Stimulated activated CD8-positive, alpha-beta memory T cell treated with anti-CD3 and anti-CD28 coated beads, Interleukin-4, amount 100 ng/mL, for 24 hours (primary cell): ENCODE data around the gene LPP.

Source experiments
- DNase-seq: peaks from one replicate; pipeline ENCODE4 v3.0.0-alpha.2; 2020; ENCODE audit warnings: low read depth

Gene LPP

DNA sequence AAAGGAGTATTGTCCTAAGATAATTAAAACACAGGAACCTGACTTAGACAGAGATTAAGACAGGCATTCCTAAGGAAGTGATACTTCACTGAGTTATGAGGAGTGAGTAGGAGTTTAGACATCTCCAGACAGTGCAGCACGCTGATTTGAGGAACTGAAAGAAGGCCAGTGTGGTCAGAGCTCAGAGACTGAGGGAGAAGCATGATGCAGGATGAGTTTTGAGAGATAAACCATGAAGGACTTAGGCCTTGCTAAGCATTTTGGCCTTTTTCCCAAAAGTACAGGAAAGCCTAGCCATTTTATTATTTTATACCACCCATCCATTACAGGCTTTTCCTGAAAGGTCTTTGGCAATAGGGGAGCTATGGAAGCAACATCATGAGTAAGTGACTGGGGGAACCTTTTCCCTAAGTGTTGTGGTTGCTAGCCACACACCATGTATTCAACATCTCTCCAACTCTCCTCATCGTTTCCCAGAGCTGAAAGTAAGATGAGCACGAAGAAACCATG lies 642.2 kb downstream of the LPP start:
- DNase-seq: no peak

DNA sequence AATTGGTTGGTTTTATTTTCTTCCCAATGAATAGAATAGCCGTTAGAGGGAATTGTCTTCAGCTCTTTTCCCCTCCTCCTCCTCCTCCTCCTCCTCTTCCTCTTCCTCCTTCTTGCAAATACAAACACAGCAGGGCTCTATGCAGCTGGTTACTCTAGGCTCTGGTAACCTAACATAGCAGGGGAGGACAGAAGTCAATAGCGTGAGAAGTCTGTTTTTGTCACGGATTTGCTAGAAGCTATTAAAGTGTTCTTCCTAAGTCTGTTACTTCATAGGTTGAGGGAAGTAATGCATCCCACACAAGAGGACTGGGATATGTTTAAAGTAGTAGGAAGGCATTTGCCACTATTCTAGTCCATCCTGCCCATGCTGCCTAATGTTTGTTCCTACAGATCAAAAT lies 643.1 kb downstream of the LPP start:
- no peak for DNase-seq

DNA sequence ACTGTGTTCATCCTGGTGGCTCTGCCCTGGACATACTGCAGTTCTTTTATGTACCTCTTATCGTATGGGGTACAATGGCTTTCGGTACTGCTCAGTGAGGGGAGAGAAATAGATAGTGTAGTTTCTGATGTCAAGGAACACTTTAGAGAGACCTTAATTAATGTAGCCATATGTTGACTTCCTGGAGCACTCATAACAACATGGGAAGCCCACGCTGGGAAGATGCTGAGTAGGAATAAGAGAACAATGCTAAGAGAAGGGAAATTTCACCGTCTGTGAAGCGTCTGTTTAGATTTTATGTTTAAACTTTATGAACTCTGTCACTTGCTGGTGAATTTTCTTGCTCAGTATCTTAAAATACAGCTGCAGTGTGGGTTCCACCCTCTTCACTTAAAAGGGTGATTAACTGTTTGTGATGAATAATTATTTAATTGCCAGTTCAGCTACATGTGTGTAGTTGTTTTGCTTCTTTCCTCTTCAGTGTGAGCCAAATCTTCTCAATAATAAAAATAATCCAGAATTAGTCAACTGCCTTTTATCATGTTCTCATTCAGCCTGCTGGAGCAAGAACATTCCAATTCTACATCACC lies 644.7 kb downstream of the LPP start:
- DNase-seq: no peak

DNA sequence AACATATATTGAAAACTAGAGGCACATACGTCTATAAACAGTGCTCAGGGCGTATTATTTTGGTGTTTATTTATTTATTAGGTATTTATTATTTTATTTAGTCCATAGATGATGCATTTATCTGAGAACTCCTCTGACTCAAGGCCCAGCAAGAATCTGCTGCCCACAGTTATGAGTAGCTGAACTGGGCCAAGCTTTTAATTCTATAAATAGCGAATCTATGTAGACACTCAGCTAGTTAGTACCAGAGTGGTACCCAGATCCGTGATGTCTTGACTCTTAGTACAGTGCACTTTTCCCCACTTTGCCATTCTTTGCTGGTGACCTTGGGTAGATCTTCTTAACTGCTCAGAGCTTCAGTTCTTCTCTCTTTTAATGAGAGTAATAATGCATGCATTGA lies 647.4 kb downstream of the LPP start:
- no peak for DNase-seq

DNA sequence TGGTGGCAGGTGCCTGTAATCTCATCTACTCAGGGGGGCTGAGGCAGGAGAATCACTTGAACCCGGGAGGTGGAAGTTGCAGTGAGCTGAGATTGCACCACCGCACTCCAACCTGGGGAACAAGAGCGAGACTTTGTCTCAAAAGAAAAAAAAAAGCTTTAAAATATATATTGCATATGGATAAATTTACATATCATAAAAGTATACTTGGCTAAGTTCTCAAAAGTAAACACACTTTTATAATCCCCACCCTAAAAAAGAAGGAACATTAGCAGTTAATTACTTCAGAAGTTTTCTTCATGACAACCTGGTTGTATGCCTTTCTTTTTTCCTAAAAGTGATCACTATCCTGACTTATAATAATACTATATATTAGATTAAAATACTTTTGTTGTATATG lies 648.7 kb downstream of the LPP start:
- no peak for DNase-seq

DNA sequence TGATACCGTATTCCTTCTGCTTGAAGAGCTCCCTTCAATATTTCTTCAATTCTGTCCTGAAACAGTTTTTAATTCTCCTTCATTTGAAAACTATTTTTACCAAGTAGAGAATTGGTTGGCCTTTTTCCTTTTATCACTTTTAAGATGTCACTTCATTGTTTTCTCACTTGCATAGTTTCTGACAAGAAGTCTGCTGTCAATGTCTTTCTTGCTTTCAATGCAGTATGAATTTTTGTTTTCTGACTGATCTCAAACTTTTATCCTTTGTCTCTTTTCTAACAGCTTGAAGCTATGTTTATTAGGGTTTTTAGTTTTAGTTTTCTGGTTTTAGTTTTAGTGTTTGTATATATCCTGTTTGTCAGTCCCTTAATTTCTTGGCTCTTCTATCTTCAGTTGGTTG lies 653.0 kb downstream of the LPP start:
- no peak for DNase-seq

DNA sequence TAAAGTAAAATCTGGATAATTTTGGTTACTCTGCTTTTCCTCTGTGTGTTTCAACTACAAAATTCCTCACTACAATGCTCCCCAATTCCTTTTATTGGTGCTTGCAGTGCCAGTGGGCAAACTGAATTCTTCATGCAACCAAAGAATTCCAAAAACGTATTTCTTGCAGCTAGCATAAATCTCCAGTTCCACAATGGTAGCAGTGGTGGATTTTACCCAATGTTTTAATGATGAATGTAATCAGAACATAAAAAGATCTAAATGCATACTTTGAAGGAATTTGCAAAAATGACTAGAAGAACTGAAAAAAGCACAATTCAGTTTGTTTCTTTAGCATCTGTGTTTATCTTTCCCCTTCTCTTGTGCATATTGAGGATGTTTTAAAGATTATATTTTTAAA lies 658.2 kb downstream of the LPP start:
- no peak for DNase-seq

DNA sequence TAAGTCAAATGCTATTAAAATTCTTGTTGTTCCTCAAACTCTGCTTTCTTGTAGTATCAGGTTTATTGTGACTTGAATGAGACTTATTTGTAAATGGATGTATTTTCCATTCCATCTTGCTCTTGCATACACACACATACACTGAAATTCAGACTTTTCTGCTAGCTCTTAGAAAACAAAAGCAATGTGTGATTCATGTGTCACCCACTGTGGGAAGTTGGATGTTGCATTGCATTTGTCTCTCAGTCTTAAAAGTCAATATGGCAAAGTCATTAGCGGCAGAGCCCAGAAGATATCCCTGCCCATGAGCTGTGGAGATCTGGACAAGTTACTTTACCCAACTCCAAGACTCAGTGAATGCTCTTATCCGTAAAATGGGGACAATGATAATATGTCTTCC lies 660.6 kb downstream of the LPP start:
- no peak for DNase-seq

DNA sequence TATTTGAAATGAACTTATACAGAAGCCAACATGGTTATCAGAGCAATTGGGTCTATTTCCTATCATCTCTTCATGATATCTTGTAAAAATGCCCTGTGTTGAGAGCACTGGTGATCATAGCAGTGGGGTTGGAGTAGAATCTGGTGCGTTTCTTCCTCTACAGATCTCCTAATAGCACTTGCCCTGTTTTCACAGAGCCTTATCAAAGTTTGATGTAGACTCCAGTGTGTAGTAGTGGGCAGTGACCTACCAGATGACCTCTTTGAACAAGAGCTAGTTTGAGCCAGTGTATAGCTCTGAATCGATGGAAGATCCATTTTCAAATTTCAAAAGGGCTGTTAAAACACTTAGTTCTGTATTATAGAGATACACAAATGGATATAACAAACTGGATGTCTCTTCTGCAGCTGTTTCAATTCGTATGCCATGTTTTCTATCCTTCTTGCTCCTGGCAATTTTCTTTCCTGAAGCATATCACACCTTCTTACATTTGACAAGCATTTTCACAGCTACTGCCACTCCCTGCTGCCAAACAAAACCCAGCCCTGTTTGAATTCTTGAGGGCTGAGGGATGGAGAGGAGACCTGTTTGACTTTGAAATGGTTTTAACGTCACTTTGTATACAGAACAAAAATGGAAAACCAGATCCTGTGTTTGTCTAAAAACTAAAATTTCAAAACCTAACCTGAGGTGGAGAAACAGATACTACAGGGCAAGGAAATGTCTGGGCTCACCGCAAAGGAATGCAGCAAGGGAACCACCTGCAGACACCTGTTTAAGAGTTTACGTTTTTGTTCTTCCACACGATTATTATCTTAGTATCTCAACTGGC lies 663.4 kb downstream of the LPP start:
- DNase-seq: no peak

DNA sequence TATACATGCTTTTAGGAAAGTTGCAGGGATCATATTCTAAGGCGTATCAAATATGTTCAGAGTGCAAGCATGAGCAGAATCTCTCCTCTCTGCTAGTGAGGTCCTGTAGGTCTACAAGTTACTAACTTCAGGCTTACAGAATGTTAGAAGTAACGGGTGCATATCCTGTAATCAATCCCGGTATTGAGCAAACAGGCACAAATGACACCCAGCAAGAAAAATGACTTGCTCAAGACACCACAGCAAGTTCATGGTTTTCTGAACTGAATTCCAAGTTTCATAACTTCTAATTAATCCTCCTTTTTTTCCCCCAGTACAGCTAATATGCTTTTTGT lies 663.9 kb downstream of the LPP start:
- no peak for DNase-seq

DNA sequence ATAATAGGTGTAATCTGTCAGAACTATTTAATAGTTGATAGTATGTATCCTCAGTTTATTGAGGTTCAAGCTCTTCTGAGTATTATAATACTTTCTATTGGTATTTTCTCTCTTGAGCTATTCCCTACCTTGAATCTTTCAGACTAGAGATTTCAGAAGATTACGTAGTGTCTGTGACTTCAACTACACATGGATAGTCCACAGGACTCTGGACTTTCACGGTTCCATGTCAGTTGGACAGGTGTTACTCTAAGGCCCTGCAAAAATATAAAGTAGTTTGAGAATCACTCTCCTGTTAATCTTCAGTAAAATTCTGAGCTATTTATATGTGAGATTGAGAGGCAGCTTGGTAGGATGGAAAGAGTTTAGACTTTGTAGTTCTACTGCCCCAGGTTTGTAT lies 664.3 kb downstream of the LPP start:
- DNase-seq: no peak

DNA sequence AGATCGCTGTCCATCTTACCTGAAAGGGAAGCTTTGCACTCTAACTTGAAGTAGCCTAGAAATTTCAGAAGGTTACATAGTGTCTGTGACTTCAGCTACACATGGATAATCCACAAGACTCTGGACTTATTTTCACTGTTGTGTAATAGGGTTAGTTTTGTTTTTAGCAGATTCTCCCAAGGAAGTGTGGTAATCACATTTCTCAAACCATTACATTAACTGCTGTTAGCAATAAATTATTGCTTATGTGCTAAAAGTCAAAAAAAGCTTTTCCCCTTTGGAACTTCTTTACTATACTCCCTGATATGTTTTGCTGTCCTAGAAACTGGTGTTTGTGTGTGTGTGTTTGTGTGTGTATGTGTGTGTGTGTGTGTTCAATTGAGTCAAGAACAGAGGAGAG lies 666.0 kb downstream of the LPP start:
- DNase-seq: no peak

DNA sequence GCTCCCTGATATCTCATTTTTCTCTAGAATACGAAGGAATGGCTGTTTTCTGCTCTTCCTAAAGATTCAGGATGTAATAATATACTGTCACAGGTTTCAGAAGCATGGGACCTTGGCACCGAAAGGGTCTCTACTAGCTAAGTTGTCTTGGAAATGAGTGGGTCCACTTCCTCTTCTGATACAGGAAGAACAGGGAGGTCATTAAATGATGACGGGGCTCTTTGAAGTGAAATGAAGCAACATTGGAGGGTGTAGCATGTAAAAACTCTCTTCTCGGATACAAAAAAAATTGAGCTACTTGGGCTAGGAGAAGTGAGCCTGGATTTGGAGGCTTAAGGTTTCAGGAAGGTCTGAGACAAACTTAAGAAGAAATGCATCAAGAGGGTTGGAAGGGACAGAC lies 668.0 kb downstream of the LPP start:
- no peak for DNase-seq

DNA sequence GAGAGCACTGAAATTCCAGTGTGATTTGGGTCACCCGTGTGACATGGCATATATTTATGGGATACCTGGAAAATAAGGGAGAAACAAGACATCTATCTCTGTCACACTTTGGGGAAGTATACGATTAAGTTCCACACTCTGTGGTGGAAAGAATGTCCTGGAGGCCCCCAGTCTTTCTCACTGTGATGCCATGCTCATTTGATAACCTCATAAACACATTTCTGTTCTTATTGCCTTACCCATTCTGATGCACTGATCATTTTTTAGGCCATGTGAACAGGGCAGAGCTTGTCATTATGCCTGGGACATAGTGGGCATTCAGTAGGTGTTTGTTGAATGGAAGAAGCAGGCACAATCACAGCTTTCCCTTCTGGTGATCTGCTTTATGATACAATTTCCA lies 668.5 kb downstream of the LPP start:
- DNase-seq: no peak

DNA sequence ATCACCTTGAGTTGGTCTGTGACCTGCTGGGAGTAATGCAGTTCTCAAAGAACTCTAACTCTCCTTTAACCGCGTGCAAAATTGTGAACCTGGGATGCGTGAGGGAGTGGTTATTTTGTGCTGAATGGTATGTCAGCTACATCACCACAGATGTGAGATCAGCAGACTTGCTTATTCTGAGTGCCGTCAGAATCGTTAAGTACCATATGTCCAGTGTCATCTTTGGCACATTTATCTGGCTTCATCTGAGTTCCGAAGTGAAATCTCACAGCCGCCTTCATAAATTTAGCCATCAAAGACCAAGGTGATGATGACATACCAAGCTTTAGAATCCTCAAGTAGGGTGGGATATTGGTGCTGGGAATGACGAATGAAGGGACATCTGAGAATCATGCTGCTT lies 670.6 kb downstream of the LPP start:
- DNase-seq: no peak

DNA sequence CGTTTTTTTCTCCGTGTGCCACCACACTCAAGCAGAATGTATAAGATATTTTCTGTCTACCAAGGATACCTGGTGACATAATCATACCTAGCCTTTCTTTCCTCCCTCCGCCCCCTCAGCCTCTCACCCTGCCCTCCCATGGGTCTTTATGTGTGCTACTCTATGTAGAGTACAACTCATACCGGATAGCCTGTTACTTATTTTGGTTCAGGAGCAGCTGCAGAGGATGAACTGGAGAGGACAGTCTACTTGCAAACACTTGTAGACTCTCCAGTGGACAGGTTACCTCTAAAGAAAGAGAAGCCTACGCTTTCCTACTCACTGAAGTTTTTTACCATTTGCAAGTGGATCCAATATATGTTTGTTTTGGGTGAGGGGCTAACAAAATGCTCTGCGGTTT lies 671.9 kb downstream of the LPP start:
- DNase-seq: no peak

DNA sequence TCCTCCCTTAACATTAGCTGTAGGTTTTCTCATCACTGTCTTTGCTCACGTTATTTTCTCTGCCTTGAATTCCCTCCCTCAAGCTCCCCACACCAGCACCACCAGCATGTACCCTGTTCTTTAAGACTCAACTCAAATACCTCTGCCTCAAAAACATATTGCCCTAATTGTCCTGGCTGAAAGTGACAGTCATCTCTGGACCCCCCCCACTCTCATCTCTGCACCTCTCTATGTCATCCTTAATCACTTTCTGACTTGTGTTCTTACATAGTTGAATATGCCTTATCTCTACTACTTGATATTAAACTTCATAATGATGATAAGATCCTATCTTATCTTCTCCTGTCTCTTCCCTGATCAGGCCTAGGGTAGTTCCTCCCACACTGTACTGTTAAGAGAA lies 672.6 kb downstream of the LPP start:
- DNase-seq: no peak

DNA sequence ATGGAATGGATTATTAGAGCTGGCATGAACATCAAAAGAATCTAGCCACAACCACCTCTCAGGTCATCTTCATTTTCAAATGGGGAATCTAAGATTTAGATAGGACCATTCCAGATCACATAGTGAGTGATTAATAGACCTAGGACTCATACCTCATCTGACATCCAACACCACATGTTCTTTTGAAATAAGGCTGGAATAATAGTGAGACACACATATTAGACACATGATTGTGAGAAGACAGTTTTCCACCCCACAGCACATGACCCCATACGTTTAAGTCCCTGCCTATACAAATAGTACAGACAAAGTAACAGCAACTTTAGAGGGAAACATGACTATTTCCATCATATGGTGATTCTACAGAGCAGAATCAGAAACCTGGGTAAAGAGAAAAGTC lies 673.1 kb downstream of the LPP start:
- no peak for DNase-seq

DNA sequence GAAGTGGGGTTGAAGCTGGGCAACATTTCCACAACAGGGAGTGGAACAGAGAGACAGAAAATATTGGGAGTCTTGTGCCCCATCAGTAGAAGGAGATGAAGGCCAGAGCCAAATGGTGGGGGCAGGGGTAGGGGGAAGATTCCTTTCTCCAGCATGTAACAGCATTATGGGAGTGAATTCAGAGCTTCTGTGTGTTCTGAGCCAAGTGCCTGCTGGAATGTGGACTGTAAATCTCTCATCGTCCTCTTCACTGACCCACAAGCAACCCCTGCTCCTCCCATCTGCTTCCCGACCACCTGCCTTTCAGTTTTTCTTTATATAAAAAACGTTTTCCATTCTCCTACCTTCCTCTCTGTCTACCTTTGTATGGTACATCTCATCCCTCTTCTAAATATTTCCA lies 673.6 kb downstream of the LPP start:
- DNase-seq: no peak

DNA sequence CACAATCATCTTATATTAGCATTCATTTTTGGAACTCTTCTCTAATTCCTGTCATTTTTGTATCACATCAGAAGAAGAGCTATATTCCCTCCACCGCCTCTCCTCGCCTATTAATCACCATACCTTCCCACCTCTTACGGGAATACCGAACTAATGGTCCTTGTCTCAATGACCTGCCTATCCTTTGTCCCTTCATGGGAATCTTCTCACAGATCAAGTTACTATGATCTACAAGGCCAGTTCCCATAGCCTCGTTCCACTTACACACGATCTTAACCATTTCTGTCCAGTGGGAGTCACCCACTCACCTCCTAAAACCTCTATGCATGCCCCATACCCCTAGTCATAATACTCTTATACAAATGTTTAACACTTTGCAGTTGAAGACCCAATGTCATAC lies 675.2 kb downstream of the LPP start:
- DNase-seq: no peak

DNA sequence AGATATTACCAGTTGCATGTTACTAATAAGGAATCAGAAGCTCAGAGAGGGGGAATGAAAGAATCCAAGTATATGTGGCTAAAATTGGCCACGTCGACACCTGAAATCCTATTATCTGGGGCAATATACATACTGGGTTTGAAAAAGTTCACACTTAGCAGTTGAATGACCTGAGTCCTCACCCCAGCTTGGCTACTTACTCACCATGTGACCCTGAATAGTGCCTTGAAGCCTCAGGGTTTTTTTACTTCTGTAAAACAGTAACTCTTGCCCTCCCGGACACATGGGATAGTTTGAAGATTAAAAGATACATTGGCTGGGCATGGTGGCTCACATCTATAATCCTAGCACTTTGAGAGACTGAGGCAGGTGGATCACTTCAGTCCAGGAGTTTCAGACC lies 675.6 kb downstream of the LPP start:
- no peak for DNase-seq

DNA sequence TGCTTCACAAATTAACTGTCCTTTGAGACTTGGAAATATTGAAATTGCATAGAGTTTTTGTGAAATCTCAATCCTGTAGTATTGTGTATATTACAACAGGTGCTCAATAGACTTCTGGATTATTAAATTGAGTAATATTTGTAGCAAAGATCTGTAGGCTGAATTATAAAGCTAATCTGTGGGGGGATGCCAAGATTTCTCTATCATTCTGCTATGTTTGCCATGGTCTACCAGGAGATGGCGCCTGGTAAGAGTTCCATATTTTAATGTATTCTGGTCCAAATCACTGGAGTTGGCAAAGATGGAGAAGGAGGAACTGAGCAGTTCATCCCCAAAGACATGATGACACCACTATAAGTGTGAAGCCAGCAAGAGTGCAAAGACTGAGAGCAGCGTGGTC lies 676.9 kb downstream of the LPP start:
- no peak for DNase-seq

DNA sequence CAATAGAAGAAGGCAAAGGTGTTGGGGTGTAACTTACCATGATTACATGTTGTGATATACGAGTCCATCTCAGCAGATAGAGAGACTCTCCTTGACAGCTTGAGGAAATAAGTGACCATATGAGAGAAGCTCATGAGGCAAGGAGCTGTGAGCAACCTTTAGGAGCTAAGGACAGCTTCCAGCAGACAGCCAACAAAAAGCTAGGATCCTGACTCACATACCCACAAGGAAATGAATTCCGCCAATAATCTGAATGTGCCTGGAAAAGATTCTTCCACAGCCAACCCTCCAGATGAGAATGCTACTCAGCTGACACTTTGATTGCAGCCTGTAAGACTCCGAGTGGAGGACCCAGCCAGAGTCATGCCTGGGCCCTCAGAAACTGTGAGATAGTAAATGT lies 678.2 kb downstream of the LPP start:
- no peak for DNase-seq
